ENCODE measurements around the gene NACC2.
"Not testable (repeated sequence)": the region's sequence is repeated elsewhere in the genome, so short reads cannot be mapped to it uniquely, and the experiment has no call there.

Gene NACC2

DNA sequence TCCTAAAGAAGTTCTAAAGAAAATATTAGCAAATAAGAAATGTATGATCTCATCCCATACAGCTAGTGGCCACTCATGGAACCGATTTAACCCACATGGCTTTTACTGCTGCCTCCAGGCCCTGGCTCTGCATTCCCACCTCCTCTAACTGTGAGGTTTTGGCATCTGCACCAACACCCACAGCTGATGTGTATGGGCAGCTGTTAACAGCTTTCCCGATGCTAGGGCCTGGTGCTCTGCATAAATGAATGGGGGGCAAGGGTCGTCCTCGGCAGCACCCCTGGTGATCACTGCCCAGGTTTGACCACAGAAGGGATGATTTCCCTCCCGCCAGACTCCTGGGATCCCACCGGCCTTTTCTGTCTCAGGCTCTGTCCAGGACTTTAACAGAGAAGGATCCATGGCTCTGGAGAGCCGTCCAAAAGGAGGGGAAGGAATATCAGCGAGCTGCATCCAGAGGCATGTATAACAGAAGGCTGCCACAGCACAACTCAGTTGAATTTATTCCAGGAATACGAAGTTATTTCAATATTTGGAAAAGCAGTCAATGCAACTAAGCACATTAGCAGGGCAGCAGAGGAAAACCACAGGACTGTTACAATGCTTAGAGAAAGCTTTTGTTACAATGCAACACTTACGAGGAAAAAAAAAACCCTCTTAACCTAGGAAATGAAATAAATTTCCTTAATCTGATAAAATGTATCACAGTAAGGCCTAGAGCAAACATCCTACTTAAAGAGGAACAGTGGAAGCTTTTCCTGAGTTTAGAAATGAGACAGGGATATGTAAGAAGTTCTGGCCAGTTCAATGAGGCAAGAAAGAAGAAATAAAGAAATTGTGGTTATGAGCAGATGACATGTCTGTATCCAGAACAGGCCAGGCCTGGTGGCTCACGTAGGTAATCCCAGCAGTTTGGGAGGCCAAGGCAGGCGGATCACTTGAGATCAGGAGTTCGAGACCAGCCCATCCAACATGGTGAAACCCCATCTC is 63.1 kb downstream of the NACC2 start:
- no peak for DNase-seq (ENCODE audit: extremely low read depth, low read depth)
- TF ChIP-seq, protein P1, sequence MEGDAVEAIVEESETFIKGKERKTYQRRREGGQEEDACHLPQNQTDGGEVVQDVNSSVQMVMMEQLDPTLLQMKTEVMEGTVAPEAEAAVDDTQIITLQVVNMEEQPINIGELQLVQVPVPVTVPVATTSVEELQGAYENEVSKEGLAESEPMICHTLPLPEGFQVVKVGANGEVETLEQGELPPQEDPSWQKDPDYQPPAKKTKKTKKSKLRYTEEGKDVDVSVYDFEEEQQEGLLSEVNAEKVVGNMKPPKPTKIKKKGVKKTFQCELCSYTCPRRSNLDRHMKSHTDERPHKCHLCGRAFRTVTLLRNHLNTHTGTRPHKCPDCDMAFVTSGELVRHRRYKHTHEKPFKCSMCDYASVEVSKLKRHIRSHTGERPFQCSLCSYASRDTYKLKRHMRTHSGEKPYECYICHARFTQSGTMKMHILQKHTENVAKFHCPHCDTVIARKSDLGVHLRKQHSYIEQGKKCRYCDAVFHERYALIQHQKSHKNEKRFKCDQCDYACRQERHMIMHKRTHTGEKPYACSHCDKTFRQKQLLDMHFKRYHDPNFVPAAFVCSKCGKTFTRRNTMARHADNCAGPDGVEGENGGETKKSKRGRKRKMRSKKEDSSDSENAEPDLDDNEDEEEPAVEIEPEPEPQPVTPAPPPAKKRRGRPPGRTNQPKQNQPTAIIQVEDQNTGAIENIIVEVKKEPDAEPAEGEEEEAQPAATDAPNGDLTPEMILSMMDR (IDR thresholded peaks at IDR 0.05; ENCODE audit: low read depth, low read length) = no peak

GRCh38 chr9:136031094-136031493 is 64.0 kb downstream of the NACC2 start:
- TF ChIP-seq, protein P1 (IDR thresholded peaks at IDR 0.05; ENCODE audit: low read depth, low read length) = no peak
- no peak for DNase-seq (ENCODE audit: extremely low read depth, low read depth)

GRCh38 chr9:136029556-136029955 is 65.5 kb downstream of the NACC2 start:
- TF ChIP-seq, protein P1 (IDR thresholded peaks at IDR 0.05; ENCODE audit: low read depth, low read length) = no peak
- DNase-seq (ENCODE audit: extremely low read depth, low read depth) = no peak

DNA sequence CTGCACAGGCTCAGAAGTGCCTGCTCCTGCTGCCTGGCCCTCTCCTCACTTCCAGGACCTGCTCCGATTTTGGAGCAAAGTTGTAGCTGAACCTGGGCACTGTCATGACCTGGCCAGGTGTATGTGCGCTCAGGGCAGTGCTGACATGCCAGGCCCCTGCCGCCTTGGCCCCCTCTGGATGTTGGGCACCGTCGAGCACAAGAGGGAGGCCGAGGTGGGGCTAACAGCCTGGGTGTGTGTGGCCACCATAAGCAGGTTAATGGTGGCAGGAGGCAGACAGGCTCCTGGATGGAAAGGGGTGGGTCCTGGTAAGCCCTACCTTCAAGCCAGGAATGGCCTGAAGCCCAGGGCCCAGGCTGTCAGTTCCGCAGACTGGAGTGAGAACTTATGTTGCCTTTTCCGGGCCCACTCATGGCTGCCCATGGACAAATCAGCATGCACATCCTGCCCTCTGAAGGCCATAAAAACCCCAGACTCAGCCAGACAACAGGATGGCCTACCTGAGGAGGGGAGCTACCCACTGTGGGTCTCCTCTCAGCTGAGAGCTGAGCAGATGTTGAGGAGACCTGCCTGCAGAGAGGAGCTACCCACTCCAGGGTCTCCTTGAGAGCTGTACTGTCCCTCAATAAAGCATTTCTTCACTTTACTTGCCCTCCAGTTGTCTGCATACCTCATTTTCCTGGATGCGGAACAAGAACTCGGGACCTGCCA is 66.2 kb downstream of the NACC2 start:
- TF ChIP-seq, protein P1 (IDR thresholded peaks at IDR 0.05; ENCODE audit: low read depth, low read length) = no peak
- DNase-seq (ENCODE audit: extremely low read depth, low read depth) = no peak

DNA sequence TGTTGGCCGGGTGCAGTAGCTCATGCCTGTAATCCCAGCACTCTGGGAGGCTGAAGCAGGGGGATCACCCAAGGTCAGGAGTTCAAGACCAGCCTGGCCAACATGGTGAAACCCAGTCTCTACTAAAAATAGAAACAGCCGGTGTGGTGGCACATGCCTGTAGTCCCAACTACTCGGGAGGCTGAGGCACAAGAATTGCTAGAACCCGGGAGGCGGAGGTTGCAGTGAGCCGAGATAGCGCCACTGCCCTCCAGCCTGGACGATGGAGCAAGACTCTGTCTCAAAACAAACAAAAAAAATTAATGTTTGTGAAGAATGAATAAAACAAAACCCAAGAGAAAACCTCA is 68.2 kb downstream of the NACC2 start:
- DNase-seq (ENCODE audit: extremely low read depth, low read depth) = not testable (repeated sequence)

DNA sequence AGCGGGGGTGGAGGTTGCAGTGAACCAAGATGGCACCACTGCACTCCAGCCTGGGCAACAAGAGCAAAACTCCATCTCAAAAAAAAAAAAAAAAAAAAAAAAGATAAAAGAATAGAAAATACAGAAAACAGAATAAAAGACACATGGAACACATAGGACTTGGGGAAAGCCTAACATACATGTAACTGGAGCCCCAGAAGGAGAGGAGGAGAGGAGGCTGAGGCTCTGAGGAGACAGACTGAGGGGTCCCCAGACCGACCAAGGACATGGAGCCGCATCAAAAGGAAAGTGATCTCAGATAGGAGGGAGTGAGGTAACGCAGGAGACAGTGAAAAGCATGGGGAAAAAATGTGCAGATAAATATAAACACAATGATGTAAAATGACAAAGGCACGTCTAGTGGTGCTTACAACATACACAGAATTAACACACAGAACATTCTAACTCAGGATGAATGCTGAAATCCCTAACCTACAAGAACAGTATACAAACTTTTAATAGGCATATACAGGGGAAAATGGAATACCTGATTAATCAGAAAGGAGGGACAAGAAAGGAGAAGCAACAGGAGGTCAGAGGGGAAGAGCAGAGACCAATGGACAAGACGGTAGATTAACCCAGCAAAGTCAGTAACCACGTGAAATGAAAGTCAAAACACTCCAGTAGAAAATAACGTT is 68.7 kb downstream of the NACC2 start:
- TF ChIP-seq, protein P1 (IDR thresholded peaks at IDR 0.05; ENCODE audit: low read depth, low read length) = no peak
- DNase-seq (ENCODE audit: extremely low read depth, low read depth) = no peak

GRCh38 chr9:136025481-136025880 is 69.6 kb downstream of the NACC2 start:
- no peak for DNase-seq (ENCODE audit: extremely low read depth, low read depth)
- TF ChIP-seq, protein P1 (IDR thresholded peaks at IDR 0.05; ENCODE audit: low read depth, low read length) = no peak
